SK-N-SH (cell line): ENCODE data around the gene TFEB. TPM values are rescaled to one million over a fixed set of nuclear protein-coding genes. Genes with fewer than 3 reads are reported as not detected.

Experiments used
- CTCF ChIA-PET: fragments of 300-600, 350-600 bp; formaldehyde crosslinking; extraction: SDS; loops from one replicate; lab custom pipeline; 2021; lab: Yijun Ruan, JAX
- POLR2A ChIA-PET: fragments of 350-600 bp; sonication (Branson Sonifier 250); formaldehyde crosslinking; extraction: SDS; loops from one replicate; lab custom pipeline; 2020; ENCODE audit warnings: antibody characterized with exemption, inconsistent platforms; lab: Yijun Ruan, JAX
- DNase-seq: peaks from one replicate; pipeline ENCODE4 v3.0.0; 2012
- H2AFZ ChIP-seq: fragments of 200-600 bp; sonication (generic); 2 replicates; pipeline ENCODE4 v1.8.1; 2016; ENCODE audit warnings: antibody characterized with exemption, mild to moderate bottlenecking, low read depth
- H3F3A ChIP-seq: fragments of 200-600 bp; sonication (generic); replicated peaks from 2 replicates; pipeline ENCODE3; 2016; ENCODE audit warnings: antibody characterized with exemption, mild to moderate bottlenecking; ENCODE audit not compliant: insufficient read depth
- H3K27ac ChIP-seq, 2 experiments: fragments of 200-500 bp in 1 of 2; fragments of 200-600 bp in 1 of 2; sonication (Bioruptor generic) in 1 of 2; sonication (generic), shearing (Covaris generic) in 1 of 2; 2 replicates each; pipeline versions ENCODE4 v1.5.1 to v1.6.1; 2014 to 2016; ENCODE audit warnings: low read depth in 2 of 2, inconsistent platforms in 1 of 2, low read length in 1 of 2, mild to moderate bottlenecking in 1 of 2, mixed read lengths in 1 of 2
- H3K27me3 ChIP-seq: fragments of 200-600 bp; sonication (generic), shearing (Covaris generic); 2 replicates; pipeline ENCODE4 v1.6.1; 2016; ENCODE audit warnings: mixed run types; ENCODE audit not compliant: insufficient read depth
- H3K36me3 ChIP-seq, 2 experiments: fragments of 200-500 bp in 1 of 2; fragments of 200-600 bp in 1 of 2; sonication (Bioruptor generic) in 1 of 2; sonication (generic) in 1 of 2; replicated peaks in 1 of 2; 2 replicates each; pipeline versions ENCODE3 to v1.5.1; 2014 to 2016; ENCODE audit warnings: low read length in 1 of 2, mild to moderate bottlenecking in 1 of 2; ENCODE audit not compliant: insufficient read depth in 2 of 2, control insufficient read depth in 1 of 2
- H3K4me1 ChIP-seq, 2 experiments: fragments of 200-500 bp in 1 of 2; fragments of 200-600 bp in 1 of 2; sonication (Bioruptor generic) in 1 of 2; sonication (generic), shearing (Covaris generic) in 1 of 2; 2 replicates each; pipeline versions ENCODE4 v1.5.1 to v1.6.1; 2014 to 2016; ENCODE audit warnings: low read depth in 1 of 2, low read length in 1 of 2, mixed run types in 1 of 2; ENCODE audit not compliant: insufficient read depth in 2 of 2, control insufficient read depth in 1 of 2
- H3K4me2 ChIP-seq: fragments of 200-600 bp; sonication (generic), shearing (Covaris generic); 2 replicates; pipeline ENCODE4 v1.6.1; 2017; ENCODE audit warnings: mixed run types
- H3K4me3 ChIP-seq, 2 experiments: fragments of 200-500 bp in 1 of 2; fragments of 200-600 bp in 1 of 2; sonication (Bioruptor generic) in 1 of 2; sonication (generic), shearing (Covaris generic) in 1 of 2; 2 replicates each; pipeline versions ENCODE4 v1.5.1 to v1.8.1; 2014 to 2016; ENCODE audit warnings: low read depth in 2 of 2, inconsistent platforms in 1 of 2, low read length in 1 of 2, mild to moderate bottlenecking in 1 of 2, mixed read lengths in 1 of 2, moderate library complexity in 1 of 2
- H3K79me2 ChIP-seq: fragments of 200-600 bp; sonication (generic); 2 replicates; pipeline ENCODE4 v1.8.1; 2017; ENCODE audit warnings: mild to moderate bottlenecking; ENCODE audit not compliant: insufficient read depth
- H3K9ac ChIP-seq: fragments of 200-600 bp; sonication (generic); 2 replicates; pipeline ENCODE4 v1.6.1; 2017; ENCODE audit warnings: mixed run types
- H3K9me2 ChIP-seq: fragments of 200-600 bp; sonication (generic); 2 replicates; pipeline ENCODE4 v1.6.1; 2017; ENCODE audit warnings: mixed run types
- H3K9me3 ChIP-seq: fragments of 200-600 bp; sonication (generic); 2 replicates; pipeline ENCODE4 v1.6.1; 2017; ENCODE audit warnings: mixed run types, mild to moderate bottlenecking, moderate library complexity
- H4K20me1 ChIP-seq: fragments of 200-600 bp; sonication (generic); 2 replicates; pipeline ENCODE4 v1.6.1; 2017; ENCODE audit warnings: mild to moderate bottlenecking, mixed run types; ENCODE audit not compliant: insufficient read depth
- ELF1 ChIP-seq: IDR thresholded peaks from 2 replicates; pipeline ENCODE4 v1.4.0; 2012
- FOSL2 ChIP-seq: IDR thresholded peaks from 2 replicates; pipeline ENCODE4 v1.4.0; 2012; ENCODE audit warnings: low read depth, mild to moderate bottlenecking, moderate library complexity, borderline replicate concordance
- GABPA ChIP-seq: IDR thresholded peaks from 2 replicates; pipeline ENCODE4 v1.4.0; 2012; ENCODE audit warnings: low read depth, mild to moderate bottlenecking
- GATA2 ChIP-seq: sonication (generic); formaldehyde crosslinking; IDR thresholded peaks from 2 replicates; pipeline ENCODE4 v1.5.0; 2020; ENCODE audit warnings: mild to moderate bottlenecking, missing genetic modification reagents
- MEF2A ChIP-seq: IDR thresholded peaks from 2 replicates; pipeline ENCODE4 v1.4.0; 2012; ENCODE audit warnings: low read depth, borderline replicate concordance
- RCOR1 ChIP-seq: fragments of 150-350 bp; IDR thresholded peaks from 2 replicates; pipeline ENCODE4 v1.6.1; 2017; ENCODE audit warnings: antibody characterized with exemption, low read length
- RFX5 ChIP-seq: IDR thresholded peaks from 2 replicates; pipeline ENCODE4 v1.6.1; 2012; ENCODE audit warnings: mild to moderate bottlenecking, improper control_type of control experiment, low read length
- SMC3 ChIP-seq: IDR thresholded peaks from 2 replicates; pipeline ENCODE4 v1.6.1; 2012; ENCODE audit warnings: low read depth, low read length, improper control_type of control experiment
- TAF1 ChIP-seq: IDR thresholded peaks from 2 replicates; pipeline ENCODE4 v1.6.1; 2012; ENCODE audit warnings: low read depth, mild to moderate bottlenecking, low read length, moderate library complexity, borderline replicate concordance
- TCF12 ChIP-seq: IDR thresholded peaks from 2 replicates; pipeline ENCODE4 v1.4.0; 2012
- YY1 ChIP-seq: IDR thresholded peaks from 2 replicates; pipeline ENCODE4 v1.4.0; 2012; ENCODE audit warnings: low read depth, mild to moderate bottlenecking
- WGBS: methylation state at CpG from one replicate; pipeline ENCODE4 v1.1.6; 2017; ENCODE audit warnings: low lambda C conversion rate; 5-methylcytosine and 5-hydroxymethylcytosine counted together
- polyA plus RNA-seq, 3 experiments: library from polyadenylated mRNA; depleted of rRNA; stranded (reverse); fragments of >200 nt; gene quantifications; 2 replicates each; pipeline ENCODE4 v1.2.3, GENCODE V29; 2012
- TF ChIP-seq, protein P1 (sequence below): IDR thresholded peaks from 2 replicates; pipeline ENCODE4; 2012
- TF ChIP-seq, protein P2 (sequence below): IDR thresholded peaks from 2 replicates; pipeline ENCODE4 v1.4.0; 2012; ENCODE audit warnings: low read depth, borderline replicate concordance
- TF ChIP-seq, protein P3 (sequence below): IDR thresholded peaks from 2 replicates; pipeline ENCODE4 v1.4.0; 2012; ENCODE audit warnings: low read depth
- TF ChIP-seq, protein P4 (sequence below): fragments of 150-350 bp; IDR thresholded peaks from 2 replicates; pipeline ENCODE4 v1.6.1; 2016; ENCODE audit warnings: mild to moderate bottlenecking, low read depth, low read length

Gene TFEB
- polyA plus RNA-seq, 1 of the 3 experiments (the other 2 are of a cell fraction), result 6.2 TPM

DNA sequence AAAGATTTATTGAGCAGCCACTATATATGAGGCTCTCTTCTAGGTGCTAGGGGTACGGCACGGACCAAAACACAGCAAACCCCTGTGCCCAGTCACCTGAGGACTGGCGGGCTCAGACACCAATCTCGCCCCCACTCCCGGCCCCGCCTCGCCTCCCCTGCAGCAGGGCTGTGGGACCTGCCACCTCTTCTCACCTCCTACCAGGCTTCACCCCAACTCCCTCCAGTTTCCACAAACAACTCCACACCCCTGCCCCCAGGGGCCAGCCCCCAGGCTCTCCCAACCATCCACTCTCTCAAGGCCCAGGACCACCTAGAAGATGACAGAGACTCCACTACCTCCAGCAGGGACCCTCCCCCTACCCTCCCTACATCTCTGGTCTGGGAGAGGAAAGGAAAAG lies 6.5 kb downstream of the TFEB start:
- Histone ChIP-seq H3K9me2 (no peaks in the 10 kb centered on the region), H3K36me3 (no peaks in the 10 kb centered on the region), H4K20me1 (no peaks in the 10 kb centered on the region), H3F3A (peaks cover 10% of the 10 kb centered on the region), H3K9ac (no peak overlapping the region), H3K27ac (no peak overlapping the region), H3K79me2 (peaks cover 60% of the 10 kb centered on the region), H3K4me2 (no peak overlapping the region), H3K9me3 (no peaks in the 10 kb centered on the region), H3K27me3 (no peaks in the 10 kb centered on the region), H3K4me1 (peaks cover 41 to 64% of the 10 kb centered on the region in 2 experiments), H3K4me3 (no peak overlapping the region), H2AFZ (no peak overlapping the region)
- TF ChIP-seq, protein P1, sequence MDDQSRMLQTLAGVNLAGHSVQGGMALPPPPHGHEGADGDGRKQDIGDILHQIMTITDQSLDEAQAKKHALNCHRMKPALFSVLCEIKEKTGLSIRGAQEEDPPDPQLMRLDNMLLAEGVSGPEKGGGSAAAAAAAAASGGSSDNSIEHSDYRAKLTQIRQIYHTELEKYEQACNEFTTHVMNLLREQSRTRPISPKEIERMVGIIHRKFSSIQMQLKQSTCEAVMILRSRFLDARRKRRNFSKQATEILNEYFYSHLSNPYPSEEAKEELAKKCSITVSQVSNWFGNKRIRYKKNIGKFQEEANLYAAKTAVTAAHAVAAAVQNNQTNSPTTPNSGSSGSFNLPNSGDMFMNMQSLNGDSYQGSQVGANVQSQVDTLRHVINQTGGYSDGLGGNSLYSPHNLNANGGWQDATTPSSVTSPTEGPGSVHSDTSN, result no peak
- no peak for TF ChIP-seq FOSL2
- TF ChIP-seq MEF2A, result no peak
- no peak for TF ChIP-seq TAF1
- TF ChIP-seq, protein P2, sequence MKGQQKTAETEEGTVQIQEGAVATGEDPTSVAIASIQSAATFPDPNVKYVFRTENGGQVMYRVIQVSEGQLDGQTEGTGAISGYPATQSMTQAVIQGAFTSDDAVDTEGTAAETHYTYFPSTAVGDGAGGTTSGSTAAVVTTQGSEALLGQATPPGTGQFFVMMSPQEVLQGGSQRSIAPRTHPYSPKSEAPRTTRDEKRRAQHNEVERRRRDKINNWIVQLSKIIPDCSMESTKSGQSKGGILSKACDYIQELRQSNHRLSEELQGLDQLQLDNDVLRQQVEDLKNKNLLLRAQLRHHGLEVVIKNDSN, result no peak
- TF ChIP-seq, protein P3, sequence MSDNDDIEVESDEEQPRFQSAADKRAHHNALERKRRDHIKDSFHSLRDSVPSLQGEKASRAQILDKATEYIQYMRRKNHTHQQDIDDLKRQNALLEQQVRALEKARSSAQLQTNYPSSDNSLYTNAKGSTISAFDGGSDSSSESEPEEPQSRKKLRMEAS, result no peak
- POLR2A ChIA-PET, result no interaction called here
- WGBS, result 91% methylated on average over 7 of the region's 7 CpGs
- CTCF ChIA-PET, result interaction anchor here (1.1 to 4.5 kb wide), 4 partner anchors 16 to 137 kb away, joined by 4 to 32 read pairs (median 5); partner anchors contain the start of gene TOMM6
- DNase-seq, result no peak

DNA sequence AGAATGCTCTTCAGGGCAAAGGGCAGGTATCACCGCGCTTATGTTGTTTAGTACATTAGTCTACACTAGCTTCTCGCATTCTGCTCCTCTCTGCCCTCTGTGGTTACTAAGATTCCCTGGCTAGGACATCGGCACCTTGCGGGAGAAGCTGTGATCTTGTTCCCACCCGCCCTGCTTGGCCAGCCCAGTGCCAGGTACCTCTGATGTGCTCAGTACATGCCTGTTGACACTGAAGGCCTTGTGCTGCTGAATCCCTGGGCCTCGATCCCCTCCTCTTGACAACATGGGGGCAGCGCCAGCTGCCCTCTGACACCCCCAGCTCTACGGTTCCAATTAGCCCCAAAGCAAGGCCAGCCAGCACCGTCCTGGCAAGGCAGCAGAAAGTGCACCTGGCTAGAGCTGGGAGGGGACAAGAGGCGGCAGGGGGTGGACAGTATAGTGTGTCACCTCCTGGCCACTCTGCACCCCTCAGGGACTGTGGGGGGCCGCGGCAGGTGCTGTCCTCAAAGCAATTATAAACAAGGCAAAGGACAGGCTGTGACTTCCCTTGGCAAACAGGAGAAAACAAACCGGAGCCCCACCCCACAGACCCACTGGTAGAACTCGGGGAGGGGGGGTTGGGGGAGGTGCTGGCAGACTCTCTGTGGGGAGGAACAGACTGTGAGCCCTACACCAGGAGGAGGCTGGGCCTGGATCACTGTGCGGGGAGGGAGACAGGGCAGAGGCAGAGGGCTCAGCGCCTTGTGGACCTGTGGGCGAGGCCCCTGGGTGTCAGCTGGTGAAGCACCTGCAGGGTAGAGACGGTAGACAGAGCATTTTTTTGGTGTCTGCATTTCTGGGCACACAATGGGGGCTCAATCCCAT lies 7.1 kb downstream of the TFEB start:
- ChIA-PET CTCF (interaction anchor here (0.7 to 4.5 kb wide), 6 partner anchors 16 to 360 kb away, joined by 3 to 32 read pairs (median 4); partner anchors contain the start of gene TOMM6), POLR2A (no interaction called here)
- Histone ChIP-seq H3K4me1 (peaks cover 45 to 65% of the 10 kb centered on the region in 2 experiments), H3K4me3 (no peak overlapping the region), H3K9me3 (no peaks in the 10 kb centered on the region), H3K9ac (no peak overlapping the region), H2AFZ (no peak overlapping the region), H3F3A (peaks cover 3% of the 10 kb centered on the region), H4K20me1 (no peaks in the 10 kb centered on the region), H3K36me3 (no peaks in the 10 kb centered on the region), H3K79me2 (peaks cover 58% of the 10 kb centered on the region), H3K9me2 (no peaks in the 10 kb centered on the region), H3K4me2 (no peak overlapping the region), H3K27ac (no peak overlapping the region), H3K27me3 (no peaks in the 10 kb centered on the region)
- no peak for DNase-seq
- TF ChIP-seq GABPA (no peak), YY1 (no peak), RCOR1 (no peak), RFX5 (no peak), GATA2 (no peak), SMC3 (no peak), ELF1 (no peak), TCF12 (no peak)
- TF ChIP-seq, protein P4, sequence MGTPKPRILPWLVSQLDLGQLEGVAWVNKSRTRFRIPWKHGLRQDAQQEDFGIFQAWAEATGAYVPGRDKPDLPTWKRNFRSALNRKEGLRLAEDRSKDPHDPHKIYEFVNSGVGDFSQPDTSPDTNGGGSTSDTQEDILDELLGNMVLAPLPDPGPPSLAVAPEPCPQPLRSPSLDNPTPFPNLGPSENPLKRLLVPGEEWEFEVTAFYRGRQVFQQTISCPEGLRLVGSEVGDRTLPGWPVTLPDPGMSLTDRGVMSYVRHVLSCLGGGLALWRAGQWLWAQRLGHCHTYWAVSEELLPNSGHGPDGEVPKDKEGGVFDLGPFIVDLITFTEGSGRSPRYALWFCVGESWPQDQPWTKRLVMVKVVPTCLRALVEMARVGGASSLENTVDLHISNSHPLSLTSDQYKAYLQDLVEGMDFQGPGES, result no peak
- TF ChIP-seq, protein P2, result no peak
- WGBS, result 95% methylated on average over 15 of the region's 19 CpGs
